ENCODE results near the gene HOXA5. TPM values are rescaled to one million over a fixed set of nuclear protein-coding genes. Genes with fewer than 3 reads are reported as not detected.

Gene HOXA5
- total and polyA plus RNA-seq, 2 of the 8 experiments (the other 6 are each of a cell fraction or from before 2014, with no cell fraction given) = not detected

DNA sequence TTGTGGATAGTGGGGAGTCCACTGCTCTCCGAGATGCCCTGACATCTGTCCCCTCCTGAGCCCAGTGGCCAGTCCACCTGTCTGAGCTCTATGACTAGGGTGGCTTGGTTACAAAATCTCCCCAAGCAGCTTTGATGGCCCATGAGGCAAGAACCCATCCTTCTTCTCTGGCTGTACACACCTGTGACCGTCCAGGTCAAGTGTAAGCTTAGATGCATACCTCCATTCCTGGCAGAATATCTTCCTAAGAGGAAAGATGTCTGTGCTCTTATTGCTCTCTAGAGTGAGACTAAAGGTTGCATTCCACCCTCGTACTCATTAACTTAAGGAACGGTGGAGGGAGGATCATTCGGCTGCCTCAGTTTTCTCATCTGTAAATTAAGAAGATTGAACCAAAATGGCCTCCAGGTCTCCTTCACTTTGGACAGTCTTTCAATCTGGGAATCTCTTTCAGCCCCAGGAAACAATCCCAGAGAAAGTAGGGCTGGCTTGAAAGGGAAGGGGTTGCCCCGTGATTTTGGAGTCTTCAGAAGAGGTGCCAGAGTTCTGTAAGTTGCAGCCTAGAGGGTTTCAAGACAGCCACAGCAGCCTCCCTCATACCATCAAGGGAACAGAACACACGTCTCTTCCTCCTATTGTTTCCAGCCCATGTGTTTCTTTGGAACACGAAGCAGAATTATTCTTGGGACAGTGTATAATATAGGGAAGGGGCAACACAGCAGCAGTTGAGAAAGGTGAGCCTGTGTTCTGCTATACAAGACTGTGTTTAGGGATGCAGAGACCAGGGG is 18.4 kb downstream of the HOXA5 start (continued):
- TF ChIP-seq ATF2 (IDR thresholded peaks at IDR 0.05; ENCODE audit: low read length) (no peak), POLR2AphosphoS5 (IDR thresholded peaks at IDR 0.05; ENCODE audit: low read depth, low read length) (no peak), TAF7 (optimal IDR thresholded peaks at IDR 0.05; ENCODE audit: borderline replicate concordance, low read depth, low read length) (no peak), SP4 (IDR thresholded peaks at IDR 0.05; ENCODE audit: low read length) (no peak), BRCA1 (IDR thresholded peaks at IDR 0.05; ENCODE audit: low read depth, low read length) (no peak), JUND (IDR thresholded peaks at IDR 0.05; ENCODE audit: low read length) (no peak), RNF2 (IDR thresholded peaks at IDR 0.05; ENCODE audit: borderline replicate concordance, low read depth, low read length, missing control alignments, poor library complexity, severe bottlenecking) (peak; percentile 51)
- TF ChIP-seq, protein P1, sequence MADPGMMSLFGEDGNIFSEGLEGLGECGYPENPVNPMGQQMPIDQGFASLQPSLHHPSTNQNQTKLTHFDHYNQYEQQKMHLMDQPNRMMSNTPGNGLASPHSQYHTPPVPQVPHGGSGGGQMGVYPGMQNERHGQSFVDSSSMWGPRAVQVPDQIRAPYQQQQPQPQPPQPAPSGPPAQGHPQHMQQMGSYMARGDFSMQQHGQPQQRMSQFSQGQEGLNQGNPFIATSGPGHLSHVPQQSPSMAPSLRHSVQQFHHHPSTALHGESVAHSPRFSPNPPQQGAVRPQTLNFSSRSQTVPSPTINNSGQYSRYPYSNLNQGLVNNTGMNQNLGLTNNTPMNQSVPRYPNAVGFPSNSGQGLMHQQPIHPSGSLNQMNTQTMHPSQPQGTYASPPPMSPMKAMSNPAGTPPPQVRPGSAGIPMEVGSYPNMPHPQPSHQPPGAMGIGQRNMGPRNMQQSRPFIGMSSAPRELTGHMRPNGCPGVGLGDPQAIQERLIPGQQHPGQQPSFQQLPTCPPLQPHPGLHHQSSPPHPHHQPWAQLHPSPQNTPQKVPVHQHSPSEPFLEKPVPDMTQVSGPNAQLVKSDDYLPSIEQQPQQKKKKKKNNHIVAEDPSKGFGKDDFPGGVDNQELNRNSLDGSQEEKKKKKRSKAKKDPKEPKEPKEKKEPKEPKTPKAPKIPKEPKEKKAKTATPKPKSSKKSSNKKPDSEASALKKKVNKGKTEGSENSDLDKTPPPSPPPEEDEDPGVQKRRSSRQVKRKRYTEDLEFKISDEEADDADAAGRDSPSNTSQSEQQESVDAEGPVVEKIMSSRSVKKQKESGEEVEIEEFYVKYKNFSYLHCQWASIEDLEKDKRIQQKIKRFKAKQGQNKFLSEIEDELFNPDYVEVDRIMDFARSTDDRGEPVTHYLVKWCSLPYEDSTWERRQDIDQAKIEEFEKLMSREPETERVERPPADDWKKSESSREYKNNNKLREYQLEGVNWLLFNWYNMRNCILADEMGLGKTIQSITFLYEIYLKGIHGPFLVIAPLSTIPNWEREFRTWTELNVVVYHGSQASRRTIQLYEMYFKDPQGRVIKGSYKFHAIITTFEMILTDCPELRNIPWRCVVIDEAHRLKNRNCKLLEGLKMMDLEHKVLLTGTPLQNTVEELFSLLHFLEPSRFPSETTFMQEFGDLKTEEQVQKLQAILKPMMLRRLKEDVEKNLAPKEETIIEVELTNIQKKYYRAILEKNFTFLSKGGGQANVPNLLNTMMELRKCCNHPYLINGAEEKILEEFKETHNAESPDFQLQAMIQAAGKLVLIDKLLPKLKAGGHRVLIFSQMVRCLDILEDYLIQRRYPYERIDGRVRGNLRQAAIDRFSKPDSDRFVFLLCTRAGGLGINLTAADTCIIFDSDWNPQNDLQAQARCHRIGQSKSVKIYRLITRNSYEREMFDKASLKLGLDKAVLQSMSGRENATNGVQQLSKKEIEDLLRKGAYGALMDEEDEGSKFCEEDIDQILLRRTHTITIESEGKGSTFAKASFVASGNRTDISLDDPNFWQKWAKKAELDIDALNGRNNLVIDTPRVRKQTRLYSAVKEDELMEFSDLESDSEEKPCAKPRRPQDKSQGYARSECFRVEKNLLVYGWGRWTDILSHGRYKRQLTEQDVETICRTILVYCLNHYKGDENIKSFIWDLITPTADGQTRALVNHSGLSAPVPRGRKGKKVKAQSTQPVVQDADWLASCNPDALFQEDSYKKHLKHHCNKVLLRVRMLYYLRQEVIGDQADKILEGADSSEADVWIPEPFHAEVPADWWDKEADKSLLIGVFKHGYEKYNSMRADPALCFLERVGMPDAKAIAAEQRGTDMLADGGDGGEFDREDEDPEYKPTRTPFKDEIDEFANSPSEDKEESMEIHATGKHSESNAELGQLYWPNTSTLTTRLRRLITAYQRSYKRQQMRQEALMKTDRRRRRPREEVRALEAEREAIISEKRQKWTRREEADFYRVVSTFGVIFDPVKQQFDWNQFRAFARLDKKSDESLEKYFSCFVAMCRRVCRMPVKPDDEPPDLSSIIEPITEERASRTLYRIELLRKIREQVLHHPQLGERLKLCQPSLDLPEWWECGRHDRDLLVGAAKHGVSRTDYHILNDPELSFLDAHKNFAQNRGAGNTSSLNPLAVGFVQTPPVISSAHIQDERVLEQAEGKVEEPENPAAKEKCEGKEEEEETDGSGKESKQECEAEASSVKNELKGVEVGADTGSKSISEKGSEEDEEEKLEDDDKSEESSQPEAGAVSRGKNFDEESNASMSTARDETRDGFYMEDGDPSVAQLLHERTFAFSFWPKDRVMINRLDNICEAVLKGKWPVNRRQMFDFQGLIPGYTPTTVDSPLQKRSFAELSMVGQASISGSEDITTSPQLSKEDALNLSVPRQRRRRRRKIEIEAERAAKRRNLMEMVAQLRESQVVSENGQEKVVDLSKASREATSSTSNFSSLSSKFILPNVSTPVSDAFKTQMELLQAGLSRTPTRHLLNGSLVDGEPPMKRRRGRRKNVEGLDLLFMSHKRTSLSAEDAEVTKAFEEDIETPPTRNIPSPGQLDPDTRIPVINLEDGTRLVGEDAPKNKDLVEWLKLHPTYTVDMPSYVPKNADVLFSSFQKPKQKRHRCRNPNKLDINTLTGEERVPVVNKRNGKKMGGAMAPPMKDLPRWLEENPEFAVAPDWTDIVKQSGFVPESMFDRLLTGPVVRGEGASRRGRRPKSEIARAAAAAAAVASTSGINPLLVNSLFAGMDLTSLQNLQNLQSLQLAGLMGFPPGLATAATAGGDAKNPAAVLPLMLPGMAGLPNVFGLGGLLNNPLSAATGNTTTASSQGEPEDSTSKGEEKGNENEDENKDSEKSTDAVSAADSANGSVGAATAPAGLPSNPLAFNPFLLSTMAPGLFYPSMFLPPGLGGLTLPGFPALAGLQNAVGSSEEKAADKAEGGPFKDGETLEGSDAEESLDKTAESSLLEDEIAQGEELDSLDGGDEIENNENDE (IDR thresholded peaks at IDR 0.05; ENCODE audit: insufficient replicate concordance, low read length) = no peak
